Stimulated activated CD4-positive, alpha-beta T cell treated with anti-CD3 and anti-CD28 coated beads, Interleukin-2, amount 100 ng/mL, for 4 hours (primary cell): ENCODE measurements around the gene VEZT.
"Not testable (repeated sequence)": the region's sequence is repeated elsewhere in the genome, so short reads cannot be mapped to it uniquely, and the experiment has no call there.

Experiments used
- DNase-seq: peaks from one replicate; pipeline ENCODE4 v3.0.0-alpha.2; 2020; ENCODE audit warnings: low read depth

The VEZT gene

GRCh38 chr12:95224202-95225170, 6.9 kb downstream of the VEZT start:
- no peak for DNase-seq

GRCh38 chr12:95225645-95226212, 8.1 kb downstream of the VEZT start:
- DNase-seq: no peak

- no peak for DNase-seq
Observed at GRCh38 chr12:95227818-95228356, 10.3 kb downstream of the VEZT start.

DNA sequence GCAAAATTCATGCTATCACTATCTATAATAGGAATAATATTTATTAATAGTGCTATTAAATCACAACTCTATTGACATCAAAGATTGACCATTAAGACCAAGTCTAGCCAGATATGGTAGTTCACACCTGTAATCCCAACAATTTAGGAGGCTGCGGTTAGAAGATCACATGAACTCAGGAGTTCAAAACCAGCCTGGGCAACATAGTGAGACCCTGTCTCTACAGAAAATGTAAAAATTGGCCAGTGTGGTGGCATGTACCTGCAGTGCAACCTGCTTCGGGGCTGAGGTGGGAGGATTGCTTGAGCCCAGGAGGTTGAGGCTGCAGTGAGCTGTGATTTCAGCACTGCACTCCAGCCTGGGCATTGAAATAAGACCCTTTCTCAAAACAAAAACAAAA, 11.0 kb downstream of the VEZT start:
- DNase-seq: no peak

- no peak for DNase-seq
Observed at GRCh38 chr12:95229636-95230035, 12.0 kb downstream of the VEZT start.

- no peak for DNase-seq
Observed at GRCh38 chr12:95230313-95230712, 12.7 kb downstream of the VEZT start.

GRCh38 chr12:95231190-95231589, 13.6 kb downstream of the VEZT start:
- DNase-seq: no peak

DNA sequence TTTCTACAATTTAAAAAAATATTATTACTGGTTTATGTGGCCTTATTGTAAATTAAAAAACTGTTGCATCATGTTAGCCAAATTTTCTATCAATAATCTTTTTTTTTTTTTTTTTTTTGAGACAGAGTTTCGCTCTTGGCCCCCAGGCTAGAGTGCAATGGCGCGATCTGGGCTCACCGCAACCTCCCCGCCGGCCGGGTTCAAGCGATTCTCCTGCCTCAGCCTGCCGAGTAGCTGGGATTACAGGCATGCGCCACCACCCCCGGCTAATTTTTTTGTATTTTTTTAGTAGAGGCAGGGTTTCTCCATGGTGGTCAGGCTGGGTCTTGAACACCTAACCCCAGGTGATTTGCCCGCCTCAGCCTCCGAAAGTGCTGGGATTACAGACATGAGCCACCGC, 16.6 kb downstream of the VEZT start:
- not testable (repeated sequence) for DNase-seq

- not testable (repeated sequence) for DNase-seq
Observed at GRCh38 chr12:95235621-95236020, 18.0 kb downstream of the VEZT start.

DNA sequence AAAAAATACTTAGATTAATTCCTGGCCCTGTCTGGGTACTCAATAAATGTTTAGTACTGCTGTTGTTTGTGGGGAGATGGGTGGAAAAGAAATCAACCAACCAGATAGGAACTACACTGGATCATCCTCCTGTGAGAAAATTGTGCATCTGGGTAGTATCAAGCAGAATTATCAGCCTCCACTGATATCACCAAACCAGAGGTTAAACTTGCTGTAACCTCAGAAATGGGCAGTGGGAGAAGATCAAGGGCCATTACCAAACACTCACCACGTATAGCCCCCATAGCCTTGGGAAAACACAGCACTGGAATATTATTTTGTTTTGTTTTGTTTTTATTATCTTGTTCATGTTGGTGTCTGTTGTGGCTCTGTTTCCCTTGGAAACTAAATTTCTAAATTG, 19.7 kb downstream of the VEZT start:
- DNase-seq: no peak

- DNase-seq: no peak
Observed at GRCh38 chr12:95238150-95238549, 20.5 kb downstream of the VEZT start.

DNA sequence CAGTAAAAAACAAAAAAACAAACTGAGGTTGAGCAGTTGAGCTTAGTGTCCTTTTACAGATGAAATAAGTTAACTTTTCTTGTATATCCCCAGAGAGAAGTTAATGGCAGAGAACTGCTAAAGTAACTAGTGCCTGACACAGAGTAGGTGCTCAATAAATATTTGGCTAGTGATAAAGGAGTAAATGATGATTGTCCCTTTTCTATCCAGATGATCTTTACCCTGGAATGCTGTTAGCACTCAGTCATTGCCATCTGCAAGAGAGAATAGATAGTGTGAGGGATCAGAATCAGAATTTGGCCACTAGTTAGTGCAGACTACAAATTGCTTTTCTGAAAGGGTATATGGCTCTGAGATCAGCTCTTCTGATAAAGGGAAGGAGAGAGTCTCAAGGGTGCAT, 21.6 kb downstream of the VEZT start:
- no peak for DNase-seq

DNA sequence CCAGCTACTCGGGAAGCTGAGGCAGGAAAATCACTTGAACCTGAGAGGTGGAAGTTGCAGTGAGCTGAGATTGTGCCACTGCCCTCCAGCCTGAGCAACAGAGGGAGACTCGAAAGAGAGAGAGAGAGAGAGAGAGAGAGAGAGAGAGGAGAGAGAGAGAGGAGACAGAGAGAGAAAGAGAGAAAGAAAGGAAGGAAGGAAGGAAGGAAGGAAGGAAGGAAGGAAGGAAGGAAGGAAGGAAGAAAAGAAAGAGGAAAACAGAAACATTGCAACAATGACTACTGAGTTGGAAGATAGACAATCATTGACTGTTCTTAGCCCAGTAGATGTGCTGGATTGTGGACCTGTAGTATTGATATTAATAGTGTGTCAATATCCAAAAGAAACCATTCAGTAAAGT, 22.2 kb downstream of the VEZT start:
- DNase-seq: not testable (repeated sequence)

DNA sequence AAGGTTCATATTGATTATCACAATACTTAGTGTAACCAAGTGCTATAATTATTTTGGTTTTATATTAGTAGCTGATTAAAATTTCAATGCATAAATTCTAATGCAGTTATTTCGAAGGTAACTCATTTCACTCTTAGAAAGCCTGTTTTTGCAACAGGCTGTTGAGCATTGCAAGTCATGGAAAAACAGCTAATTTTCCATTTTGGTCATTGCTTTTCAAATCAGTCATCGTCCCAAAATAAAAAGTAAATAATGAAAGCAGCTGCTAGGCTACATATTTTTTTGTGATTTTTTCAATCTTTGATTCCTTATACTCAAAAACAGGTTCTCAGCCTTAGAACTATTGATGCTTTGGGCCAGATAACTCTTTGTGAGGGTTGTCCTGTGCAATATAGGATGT, 22.9 kb downstream of the VEZT start:
- DNase-seq: no peak

- not testable (repeated sequence) for DNase-seq
Observed at GRCh38 chr12:95241138-95241537, 23.5 kb downstream of the VEZT start.

DNA sequence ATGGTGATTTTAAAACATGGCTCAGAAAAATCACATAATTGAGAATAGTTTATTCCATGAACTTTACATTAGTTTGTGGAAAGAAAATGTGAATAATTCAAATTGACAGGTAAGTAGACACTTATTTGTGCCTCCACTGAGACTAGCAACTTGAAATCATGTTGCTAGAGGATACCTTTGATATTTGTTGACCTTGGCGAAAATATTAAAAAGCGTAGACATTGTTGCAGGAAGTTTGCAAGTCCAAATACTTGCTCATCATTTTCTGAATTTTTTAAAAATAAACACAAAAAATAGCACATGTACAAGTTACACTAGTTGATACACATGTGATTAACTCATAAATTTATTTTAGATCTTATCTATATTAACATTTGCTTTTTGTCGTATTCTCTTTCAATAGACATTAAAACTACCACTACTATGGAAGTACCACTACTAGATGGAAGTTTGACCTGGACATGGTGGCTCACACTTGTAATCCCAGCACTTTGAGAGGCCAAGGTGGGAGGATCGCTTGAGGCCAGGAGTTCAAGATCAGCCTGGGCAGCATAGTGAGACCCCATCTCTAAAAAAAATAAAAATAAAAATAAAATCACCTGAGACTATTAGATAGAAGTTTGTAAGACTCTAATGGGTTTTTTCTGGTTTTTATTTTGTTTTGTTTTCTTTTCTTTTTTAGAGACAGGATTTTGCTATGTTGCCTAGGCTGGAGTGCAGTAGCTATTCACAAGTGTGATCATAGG, 24.3 kb downstream of the VEZT start:
- no peak for DNase-seq

DNA sequence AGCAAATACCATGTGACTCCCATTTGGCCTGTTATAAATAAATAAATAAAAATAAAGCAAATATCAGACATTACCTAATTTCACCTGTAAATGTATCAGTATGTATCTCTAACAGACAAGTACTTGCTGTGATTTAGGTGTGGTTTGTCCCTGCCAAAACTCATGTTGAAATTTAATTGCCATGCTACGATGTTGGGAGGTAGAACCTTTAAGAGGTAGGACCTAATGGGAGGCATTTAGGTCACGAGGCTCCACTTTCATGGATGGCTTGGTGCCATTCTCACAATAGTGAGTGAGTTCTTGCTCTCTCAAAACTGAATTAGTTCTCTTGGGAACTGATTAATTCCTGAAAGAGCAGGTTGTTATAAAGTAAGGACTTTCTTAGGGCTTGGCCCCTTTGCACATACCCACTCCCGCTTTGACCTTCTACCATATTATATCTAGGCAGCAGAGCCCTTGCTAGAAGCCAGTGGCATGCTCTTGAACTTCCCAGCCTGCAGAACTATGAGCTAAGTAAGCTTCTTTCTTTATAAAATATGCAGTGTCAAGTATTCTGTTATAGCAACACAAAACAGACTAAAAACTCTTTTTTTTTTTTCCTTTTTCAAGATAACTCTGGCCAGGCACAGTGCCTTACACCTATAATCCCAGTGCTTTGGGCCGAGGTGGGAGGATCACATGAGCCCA, 26.0 kb downstream of the VEZT start:
- DNase-seq: no peak

DNA sequence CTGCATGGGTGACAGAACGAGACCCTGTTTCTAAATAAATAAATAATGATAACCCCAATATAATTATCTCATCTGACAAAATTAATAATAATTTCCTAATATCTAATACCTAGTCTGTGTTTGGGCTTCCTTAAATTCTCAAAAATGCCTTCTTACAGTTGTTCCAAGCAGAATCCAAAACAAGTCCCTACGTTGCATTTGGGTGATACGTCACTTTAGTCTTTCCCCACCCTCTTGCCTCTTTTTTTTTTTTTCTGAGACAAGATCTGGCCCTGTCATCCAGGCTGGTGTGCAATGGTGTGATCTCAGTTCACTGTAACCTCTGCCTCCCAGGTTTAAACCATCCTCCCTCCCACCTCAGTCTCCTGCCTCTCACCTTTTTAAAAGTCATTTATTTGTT, 26.7 kb downstream of the VEZT start:
- DNase-seq: no peak

- DNase-seq: no peak
Observed at GRCh38 chr12:95248095-95248494, 30.5 kb downstream of the VEZT start.

- DNase-seq: no peak
Observed at GRCh38 chr12:95248604-95249360, 31.2 kb downstream of the VEZT start.

DNA sequence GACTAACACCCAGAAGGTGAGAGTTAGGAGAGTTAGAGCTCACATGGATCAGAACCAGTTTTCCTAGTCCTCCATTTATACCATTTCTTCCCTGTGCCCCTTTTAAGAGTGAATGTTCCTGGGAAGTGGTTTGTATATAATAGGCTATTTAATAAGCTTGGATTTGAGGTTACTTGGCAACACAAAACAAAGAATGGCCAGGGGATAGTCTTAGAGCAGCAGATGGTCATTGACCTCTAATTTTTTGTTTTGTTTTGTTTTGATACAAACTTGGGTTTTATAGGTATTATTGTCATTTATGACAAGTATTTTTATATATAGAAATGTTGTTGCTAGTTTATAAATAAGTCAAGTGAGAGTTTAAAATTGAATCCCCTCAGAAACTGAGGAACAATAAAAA, 35.8 kb downstream of the VEZT start:
- DNase-seq: no peak
